ENCODE data around the gene RDM1. TPM values are rescaled to one million over a fixed set of nuclear protein-coding genes. Genes with fewer than 3 reads are reported as not detected.
"Not testable (repeated sequence)": the region's sequence is repeated elsewhere in the genome, so short reads cannot be mapped to it uniquely, and the experiment has no call there.

The RDM1 gene
- polyA plus RNA-seq, 3 donors = not detected

DNA sequence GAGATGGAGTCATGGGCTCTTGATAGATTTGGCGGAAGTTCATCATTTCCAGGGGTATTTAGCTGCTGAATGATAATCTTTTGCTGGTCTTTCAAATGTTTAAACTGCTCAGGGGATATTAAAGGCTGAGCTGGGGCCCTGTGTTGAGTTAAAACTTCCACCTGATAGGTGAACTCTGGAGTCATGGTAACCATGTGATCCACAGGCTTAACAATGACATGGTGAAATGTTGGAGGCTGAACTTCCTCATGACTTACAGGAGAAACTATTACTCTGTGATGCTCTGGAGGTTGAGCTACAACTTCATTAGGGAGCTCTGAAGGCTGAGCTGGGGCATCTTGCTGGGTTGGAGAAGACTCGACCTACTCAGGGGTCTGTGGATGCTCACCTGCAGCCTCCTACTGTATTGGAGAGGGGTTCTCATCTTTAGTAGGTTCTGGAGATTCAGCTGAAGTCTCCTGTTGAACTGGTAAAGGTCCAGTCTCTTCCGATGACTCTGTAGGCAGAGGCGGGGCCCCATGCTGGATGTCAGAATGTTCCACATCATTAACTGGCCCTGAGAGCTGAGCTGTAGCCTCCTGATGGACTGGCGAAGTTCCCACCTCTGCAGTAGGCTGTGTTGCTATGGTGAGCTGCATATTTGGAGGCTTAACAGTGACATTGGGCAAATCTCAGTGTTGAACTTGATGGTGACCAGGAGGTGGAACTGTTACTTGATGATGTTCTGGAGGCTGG is 24.2 kb downstream of the RDM1 start:
- H3K27ac ChIP-seq (ENCODE audit: low read depth, low read length) = no peak overlapping the region
- WGBS, 3 donors = 82 to 92% (median 90%) methylated on average over 5 of the region's 5 CpGs

DNA sequence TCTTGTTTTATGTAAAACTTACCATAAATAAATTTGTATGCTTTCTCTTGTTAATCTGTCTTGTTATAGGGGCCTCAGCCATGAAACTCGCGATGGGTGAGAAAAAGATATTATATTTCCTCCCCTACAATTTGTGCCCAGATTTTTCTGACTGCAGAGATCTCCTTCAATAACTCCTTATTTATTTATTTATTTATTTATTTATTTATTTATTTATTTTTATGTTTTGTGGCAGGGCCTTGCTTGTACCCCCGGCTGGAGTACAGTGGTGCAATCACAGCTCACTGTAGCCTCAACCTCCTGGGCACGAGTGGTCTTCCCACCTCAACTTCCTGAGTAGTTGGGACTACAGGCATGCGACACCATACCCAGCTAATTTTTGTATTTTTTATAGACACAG is 27.1 kb downstream of the RDM1 start:
- no peak overlapping the region for H3K27ac ChIP-seq (ENCODE audit: low read depth, low read length)
- 76 to 95% (median 81%) methylated on average over 5 of the region's 5 CpGs for WGBS, 3 donors

DNA sequence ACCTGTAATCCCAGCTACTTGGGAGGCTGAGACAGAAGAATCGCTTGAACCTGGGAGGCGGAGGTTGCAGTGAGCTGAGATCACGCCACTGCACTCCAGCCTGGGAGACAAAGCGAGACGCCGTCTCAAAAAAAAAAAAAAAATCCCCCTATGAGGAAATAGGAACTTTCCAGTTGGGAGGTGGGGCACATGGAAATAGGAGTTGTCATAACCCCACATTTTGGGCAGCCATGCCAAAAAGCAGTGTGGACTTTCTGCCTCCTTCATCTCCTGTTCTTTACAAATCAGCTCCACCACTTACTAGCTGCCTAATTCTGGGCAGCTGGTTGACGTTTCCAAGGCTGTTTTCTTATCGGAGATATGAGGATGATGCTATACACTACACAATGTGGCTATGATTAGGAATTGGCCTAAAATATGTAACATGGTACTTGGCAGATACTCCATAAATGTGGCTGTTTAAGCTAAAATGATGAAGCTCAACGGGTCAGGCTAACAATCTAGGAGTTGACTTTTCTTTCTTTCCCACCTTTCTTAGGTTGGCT is 28.9 kb downstream of the RDM1 start:
- no peak overlapping the region for H3K27ac ChIP-seq (ENCODE audit: low read depth, low read length)
- WGBS, 3 donors = 82 to 88% (median 85%) methylated on average over 9 of the region's 9 CpGs

DNA sequence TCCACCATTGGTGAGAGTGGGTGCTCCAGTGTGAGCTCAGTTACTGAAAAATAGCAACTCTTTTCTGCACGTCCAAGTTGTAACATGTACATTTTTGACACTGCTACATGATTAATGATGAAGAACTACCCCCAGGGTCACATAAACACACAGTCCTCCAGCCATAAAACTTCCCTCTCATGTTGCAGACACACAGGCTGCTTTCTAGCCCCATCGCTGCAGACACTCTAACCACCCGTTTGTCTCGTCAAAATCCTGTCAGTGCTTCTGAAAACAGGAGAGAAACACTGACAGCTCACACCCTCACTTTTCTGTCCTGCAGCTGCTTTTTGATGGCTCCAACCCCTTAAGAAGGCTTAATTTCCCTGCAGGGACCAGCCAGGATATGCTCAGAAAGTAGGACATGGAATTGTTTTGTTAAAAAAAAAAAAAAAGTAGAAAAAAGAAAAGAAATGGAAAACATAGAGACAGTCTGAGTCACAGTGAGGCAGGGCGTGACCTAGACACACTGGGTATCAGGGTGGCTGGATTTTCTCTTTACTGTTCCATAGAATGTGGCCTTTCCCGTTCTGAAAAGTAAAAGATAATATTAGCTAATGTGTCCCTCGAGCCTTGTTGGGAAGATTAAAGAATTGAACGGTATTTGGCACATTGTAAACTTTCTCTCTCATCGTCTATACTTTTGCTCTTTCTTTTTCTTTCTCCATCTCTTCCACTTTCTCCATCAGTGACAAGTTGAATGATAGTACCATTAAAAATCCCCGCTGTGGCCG is 29.7 kb downstream of the RDM1 start:
- H3K27ac ChIP-seq (ENCODE audit: low read depth, low read length) = no peak overlapping the region
- 55 to 65% (median 65%) methylated on average over 11 of the region's 11 CpGs for WGBS, 3 donors

DNA sequence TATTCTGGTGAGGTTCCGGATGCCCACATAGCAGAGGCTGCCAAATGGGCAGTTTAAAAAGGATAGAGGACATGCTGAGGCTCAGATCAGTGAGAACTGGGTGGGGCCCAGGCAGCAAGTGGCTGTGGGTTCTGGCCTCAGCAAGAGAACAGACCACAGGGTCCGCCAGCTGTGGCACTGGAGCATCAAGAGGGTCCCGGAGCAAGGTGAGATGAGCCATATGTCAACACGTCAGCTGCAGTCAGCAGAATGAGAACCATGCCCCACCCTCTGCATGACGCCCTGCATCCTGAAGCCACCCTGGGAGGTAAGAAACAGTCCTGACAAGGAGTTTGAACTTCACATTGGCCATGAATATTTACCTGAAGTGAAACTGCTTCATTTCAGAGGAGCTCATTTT is 30.3 kb downstream of the RDM1 start:
- 76 to 85% (median 78%) methylated on average over 5 of the region's 5 CpGs for WGBS, 3 donors

DNA sequence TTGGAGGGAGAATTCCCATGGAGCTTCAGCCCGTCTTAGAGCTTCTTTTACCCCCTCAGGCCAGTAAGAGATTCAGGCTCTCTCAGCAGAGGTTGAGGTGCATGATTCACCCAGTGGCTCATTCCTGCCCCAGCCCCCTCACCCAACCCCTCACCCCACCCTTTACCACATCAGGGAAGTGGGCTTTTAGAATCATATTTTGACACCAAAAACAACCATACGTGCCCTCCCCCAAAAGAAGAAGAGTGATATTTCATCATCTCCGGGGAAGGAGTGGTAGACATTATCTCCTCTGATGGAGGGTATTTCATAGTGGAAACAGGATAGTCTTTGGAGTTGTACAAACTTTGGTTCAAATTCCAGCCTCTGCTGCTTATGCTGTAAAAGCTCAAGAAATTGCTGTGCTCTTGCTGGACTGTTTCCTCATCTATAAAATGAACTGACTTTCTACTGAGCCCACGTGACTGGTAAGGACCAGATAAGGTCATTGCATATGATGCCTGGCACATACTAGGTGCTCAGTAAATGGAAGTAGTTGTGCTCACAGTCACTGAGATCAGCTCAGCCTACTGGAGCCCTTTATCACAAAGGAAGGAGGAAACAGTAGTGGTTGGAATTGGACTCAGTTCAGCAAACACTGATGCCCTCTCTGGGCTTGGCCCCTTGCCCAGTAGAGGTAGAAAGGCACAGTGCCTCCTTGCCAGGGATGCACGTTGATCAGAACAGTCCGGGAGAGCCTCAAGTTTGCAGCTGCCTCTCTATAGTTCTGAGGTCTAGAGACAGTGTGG is 32.1 kb downstream of the RDM1 start:
- H3K27ac ChIP-seq (ENCODE audit: low read depth, low read length) = no peak overlapping the region

More for the DNA sequence above, 30.3 kb downstream of the RDM1 start:
- H3K27ac ChIP-seq (ENCODE audit: low read depth, low read length) = no peak overlapping the region

DNA sequence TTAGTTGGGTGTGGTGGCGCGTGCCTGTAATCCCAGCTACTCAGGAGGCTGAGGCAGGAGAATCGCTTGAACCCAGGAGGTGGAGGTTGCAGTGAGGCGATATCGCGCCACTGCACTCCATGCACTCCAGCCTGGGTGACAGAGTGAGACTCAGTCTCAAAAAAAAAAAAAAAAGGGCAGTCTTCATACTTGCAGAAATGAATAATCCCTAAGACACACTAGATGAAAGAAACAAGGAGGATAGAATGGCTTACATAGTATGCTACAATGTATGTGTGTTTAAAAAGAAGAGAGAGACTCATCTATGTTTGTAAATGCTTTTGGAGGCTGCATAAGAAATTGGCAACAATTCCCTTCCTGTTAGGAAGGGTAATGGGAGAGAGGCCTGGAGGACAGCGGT is 32.8 kb downstream of the RDM1 start:
- H3K27ac ChIP-seq (ENCODE audit: low read depth, low read length) = not testable (repeated sequence)
- WGBS, 3 donors = 96 to 97% (median 96%) methylated on average over 7 of the region's 7 CpGs

More for the DNA sequence above, 32.1 kb downstream of the RDM1 start:
- WGBS, 3 donors = 43 to 50% (median 49%) methylated on average over 6 of the region's 6 CpGs

DNA sequence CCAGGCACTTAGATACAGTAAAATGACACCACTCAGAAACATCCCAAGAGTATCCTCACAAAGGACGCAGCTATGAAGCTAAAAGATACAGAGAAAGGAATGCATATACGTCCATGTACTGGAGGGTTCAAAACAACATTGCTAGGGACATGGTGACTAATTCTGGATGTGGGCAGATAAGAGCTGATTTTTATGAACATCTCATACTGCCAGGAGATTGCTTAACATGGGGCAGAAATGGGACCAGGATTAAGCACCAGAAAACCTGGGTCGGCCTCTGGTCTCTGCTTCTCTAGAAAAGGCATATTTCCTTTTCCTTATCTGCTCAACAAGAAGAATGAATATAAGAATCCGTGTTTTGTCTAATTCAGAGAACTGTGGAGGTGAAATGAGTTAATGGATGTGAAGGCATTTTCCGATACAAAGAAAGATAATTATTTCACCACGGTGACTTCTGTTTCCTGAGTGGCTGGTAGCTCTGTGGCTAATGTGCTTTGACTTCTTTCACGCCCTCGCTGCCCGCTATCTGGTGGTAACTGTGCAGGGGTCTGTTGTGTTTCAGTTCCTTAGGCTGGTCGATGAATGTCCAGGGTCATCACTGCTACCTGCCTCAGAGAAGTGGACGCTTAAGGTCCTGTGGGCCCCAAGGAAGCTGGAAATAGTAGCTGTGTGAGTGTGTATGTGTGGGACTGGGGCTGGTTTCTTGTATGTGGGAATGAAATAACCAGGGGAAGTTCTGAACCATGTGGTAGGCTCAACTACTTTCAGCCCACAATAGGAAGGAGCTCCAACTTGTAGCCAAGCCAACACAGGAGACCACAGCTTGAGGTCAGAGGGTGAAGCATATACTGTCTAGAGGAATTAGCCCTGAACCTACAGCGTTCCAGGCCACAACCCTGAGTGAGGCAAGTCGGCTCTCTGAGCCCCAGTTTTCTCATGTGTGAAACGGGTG is 34.7 kb downstream of the RDM1 start:
- no peak overlapping the region for H3K27ac ChIP-seq (ENCODE audit: low read depth, low read length)
- WGBS, 3 donors = 54 to 82% (median 60%) methylated on average over 14 of the region's 14 CpGs

DNA sequence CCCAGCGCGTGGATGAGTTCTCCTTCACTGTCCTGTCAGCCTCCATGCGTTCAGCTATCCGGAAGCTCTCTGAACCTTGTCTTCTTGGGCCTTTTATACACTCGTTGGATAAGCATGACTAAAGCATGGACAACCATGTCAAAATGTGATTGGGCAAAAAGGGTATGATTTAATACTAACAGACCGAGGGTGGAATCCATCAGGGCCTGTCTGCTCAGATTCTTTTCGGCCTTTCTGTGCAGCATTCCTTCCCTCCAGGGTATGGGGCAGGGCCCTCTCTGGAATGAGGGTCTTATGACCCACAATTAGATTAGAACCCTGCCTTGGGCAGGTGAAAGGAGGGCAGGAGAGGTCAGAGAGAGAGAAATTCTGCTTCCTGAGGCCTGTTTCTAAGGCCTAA is 36.4 kb downstream of the RDM1 start:
- WGBS, 3 donors = 87 to 96% (median 94%) methylated on average over 7 of the region's 7 CpGs
- no peak overlapping the region for H3K27ac ChIP-seq (ENCODE audit: low read depth, low read length)

DNA sequence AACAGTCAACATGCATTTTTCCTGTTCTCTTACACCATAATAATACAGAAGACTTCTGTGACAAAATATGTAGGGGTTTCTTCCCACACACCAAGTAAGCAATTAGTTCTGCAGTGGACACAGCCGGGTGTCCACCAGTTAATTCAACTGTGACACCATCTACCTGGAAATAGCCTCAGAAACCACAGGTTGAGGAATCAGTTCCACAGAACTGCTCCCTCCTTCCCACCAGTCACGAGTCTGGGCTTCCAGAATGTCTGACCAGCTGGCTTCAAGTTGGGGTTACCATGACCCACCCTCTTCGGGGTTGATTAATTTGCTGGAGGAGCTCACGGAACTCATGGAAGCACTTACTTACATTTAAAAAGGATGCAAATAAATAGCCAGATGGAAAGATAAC is 36.8 kb downstream of the RDM1 start:
- no peak overlapping the region for H3K27ac ChIP-seq (ENCODE audit: low read depth, low read length)
- WGBS, 3 donors = 92 to 94% (median 93%) methylated on average over 4 of the region's 4 CpGs

DNA sequence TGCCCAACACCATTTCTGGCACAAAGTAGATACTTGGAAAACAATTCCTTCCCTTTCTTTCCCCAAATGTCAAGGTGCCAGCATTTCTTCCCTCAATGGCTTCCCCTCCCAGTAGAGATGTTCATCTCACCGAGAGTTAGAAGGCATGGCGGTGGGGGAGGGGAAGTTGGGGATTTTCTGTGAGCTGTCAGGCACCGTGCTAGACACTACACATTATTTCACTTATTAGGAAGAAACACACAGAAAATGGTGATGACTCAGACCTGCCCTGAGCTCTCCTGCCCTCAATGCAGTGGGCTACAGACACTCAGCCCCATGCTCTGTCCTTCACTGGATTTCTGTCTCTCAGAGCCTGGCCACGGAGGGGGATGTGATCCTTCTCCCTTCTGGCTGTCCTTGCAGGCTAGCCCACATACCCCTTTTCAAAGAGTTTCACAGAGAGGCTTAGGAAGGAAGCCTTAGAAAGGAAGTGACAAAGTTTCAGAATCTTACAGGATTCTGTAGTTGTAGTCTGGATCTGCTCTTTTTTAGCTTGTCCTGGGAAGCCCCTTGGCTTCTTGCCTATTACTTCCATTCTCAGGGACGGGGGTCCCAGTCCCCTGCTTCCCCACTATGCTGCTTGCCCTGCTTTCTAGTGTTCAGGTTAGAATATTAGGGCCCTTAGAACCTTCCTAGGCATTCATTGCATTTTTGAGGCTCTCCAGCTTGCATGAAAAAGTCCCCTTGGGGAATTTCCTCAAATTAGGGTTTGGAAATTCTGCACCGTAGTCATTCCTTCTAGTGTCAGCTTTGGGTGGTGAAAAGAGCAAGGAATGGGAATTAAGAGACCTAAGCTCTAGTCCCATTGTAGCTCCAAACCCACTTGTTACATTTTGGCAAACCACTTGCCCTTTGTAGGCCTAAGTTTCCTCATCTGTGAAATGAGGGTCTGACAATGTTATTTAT is 38.2 kb downstream of the RDM1 start:
- 31 to 68% (median 32%) methylated on average over 6 of the region's 6 CpGs for WGBS, 3 donors
- H3K27ac ChIP-seq (ENCODE audit: low read depth, low read length) = no peak overlapping the region

DNA sequence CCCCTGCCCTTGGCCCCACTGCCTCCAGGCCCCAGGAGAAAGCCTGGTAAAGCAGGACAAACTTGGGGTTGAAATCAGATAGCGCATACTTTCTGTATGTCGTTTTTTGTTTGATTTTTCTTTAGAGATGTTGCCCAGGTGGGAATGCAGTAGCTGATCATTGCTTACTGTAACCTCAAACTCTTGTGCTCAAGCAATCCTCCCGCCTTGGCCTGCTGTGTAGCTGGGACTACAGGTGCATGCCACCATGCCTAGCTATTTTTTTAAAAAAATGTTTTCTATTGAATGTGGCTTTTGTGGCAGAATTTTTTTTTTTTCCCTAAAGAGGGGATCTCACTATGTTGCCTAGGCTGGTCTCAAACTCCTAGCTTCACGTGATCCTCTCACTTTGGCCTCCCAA is 39.3 kb downstream of the RDM1 start:
- WGBS, 3 donors = 78 to 82% (median 82%) methylated on average over 4 of the region's 4 CpGs
- no peak overlapping the region for H3K27ac ChIP-seq (ENCODE audit: low read depth, low read length)

DNA sequence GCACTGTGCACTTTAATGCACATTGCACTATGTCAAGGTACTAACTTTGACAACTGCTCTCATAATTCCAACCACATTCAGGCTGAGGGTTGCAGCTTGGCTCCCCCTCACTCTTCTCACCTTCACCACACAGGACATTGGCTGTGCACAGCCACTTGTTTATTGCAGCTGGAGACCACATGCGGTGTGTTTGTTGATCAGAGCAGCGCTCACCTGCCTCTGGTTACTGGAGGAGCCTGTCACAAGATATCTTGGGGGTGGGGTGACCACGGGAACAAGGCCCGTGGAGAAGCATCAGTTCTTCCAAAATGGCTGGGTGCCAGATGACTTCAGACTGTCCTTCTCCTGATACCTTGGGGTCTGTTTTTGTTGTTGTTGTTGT is 39.8 kb downstream of the RDM1 start:
- WGBS, 3 donors = 47 to 63% (median 62%) methylated on average over 4 of the region's 4 CpGs
- H3K27ac ChIP-seq (ENCODE audit: low read depth, low read length) = no peak overlapping the region

DNA sequence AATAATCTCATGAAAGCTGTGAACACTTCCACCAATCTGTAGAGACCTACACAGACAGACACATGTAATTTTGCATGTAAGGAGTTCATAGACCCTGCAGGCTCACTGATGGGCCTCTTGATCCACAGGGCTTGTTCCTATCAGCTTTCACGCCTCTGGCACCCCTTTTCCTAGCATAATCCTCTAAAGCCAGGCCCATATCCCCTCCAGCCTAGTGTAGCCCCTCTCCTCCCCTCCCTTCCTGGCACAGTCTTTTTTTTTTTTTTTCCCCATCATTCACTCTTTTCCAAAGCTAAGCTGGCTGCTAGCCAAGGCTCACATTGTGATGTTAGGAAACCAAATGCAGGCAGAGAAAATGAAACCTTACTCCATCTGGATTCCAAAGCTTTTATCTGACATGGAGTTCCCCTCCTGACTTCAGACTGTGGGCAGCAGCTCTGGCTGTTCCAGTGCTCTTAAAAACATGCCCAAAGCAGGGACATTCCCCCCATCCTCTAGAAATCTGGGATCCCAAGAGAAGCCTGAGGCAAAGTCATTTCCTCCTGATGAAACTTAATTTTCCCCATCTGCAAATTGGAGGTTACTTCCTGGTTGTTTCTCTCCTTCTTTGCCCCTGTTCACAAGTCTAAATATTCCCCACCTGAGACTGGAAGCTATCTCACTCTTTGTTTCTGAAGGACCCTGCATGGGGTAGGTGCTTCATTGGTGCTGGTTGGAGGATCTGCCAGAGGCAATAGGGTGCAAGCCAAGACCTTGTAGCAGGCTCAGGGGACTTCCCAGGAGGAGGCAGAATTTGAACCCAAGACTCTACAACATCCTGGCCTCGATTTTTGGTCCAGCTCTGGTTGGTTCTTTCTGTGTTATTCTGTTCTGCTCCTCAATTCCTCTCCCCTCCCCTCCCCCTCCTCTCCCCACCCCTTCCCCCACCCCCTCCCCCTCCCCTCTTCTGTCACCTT is 40.5 kb downstream of the RDM1 start:
- WGBS, 3 donors = 78 to 81% (median 81%) methylated on average over 2 of the region's 2 CpGs
- H3K27ac ChIP-seq (ENCODE audit: low read depth, low read length) = no peak overlapping the region

DNA sequence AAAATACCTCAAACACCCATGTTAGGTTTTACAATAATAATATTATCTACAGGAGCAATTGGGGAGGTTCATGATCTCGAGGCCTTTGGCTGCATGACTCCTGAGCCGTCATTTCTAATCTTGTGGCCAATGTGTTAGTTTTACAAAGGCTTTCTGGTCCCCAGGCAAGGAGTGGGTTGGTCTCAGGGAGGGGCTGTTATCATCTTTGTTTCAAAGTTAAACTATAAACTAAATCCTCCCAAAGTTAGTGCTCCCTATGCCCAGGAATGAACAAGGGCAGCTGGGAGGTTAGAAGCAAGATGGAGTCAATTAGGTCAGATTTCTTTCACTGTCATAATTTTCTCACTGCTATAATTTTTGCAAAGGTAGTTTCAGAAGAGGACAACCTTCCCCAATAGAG is 41.3 kb downstream of the RDM1 start:
- WGBS, 3 donors = 75 to 97% (median 84%) methylated on average over 2 of the region's 2 CpGs
- H3K27ac ChIP-seq (ENCODE audit: low read depth, low read length) = no peak overlapping the region

Measured in adipose tissue (tissue), 3 donors.